NCI-H1417 (cell line): ENCODE measurements around the gene SLC6A6.

ENCODE experiments used
- DNase-seq, 3 experiments: peaks; one replicate each; lab custom pipeline; 2025; lab: John Stamatoyannopoulos, UW

Gene SLC6A6

GRCh38 chr3:14523792-14524191, 121.4 kb downstream of the SLC6A6 start:
- DNase-seq = no peak

DNA sequence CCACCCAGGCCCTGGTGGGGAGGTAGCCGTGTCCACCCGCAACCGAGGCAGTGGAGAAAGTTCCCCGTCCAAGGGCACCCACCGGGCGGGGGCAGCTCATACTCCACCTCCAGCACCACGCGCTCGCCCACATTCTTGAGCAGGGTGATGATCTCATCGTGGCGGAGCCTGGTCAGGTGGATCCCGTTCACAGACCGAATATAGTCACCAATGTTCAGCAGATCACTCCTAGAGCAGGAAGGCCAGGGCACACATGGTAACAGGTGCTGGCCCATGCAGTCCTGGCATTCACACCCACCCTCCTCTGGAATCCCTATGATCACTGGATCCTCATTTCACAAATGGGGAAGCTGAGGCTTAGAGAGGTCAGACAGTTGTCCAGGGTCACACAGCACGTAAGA, 121.9 kb downstream of the SLC6A6 start:
- no peak for DNase-seq

DNA sequence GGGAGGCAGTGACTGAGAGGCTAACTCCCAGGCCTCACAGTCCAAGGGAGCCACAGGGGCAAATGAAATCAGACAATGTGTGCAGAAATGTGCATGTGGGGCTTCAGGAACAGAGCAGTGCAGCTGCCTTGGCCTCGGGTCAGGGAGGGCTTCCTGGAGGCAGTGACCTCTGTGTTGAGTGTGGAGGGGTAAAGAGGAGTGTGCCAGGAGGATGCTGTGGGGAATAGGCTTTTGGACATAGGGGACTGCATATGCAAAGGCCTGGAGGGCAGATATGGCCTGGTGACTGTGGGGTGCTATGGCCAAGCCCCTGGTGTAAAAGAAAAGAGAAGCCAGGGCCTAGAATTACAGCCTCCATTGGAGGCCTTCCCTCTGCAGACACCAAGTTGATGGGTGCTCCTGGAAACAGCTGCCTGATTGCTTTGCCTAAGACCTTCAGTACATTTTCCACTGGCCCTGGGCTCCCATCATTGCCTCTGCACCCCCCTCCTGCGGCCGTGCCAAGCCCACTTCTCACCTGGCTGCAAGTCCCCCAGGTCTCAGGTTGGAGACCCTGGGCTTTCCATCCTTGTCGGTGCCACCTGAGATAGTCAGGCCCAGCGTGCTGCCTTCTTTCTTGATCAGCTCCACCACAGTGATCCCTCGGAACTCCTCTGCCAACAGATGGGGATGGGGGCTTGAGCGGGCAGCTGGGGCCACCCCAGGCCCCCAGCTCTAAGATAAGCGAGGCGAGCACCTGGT, 122.7 kb downstream of the SLC6A6 start:
- DNase-seq = no peak

GRCh38 chr3:14525685-14526631, 123.6 kb downstream of the SLC6A6 start:
- DNase-seq = no peak

DNA sequence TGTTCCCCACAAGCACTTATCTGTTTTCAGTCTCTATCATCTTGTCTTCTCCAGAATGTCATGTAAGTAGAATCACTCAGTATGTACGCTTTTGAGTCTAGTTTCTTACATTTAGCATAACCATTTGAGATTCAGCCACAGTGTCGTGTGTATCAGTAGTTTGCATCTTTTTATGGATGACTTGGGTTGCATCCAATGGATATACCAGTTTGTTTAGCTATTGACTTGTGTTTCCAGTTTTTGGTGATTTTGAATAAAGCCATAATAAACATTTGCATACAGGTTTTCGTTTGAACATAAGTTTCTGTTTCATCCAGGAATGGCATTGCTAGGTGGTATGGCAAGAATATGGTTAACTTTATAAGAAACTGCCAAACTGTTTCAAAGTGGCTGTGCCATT, 125.7 kb downstream of the SLC6A6 start:
- no peak for DNase-seq

- DNase-seq = no peak
Observed at GRCh38 chr3:14531856-14532395, 129.5 kb downstream of the SLC6A6 start.

DNA sequence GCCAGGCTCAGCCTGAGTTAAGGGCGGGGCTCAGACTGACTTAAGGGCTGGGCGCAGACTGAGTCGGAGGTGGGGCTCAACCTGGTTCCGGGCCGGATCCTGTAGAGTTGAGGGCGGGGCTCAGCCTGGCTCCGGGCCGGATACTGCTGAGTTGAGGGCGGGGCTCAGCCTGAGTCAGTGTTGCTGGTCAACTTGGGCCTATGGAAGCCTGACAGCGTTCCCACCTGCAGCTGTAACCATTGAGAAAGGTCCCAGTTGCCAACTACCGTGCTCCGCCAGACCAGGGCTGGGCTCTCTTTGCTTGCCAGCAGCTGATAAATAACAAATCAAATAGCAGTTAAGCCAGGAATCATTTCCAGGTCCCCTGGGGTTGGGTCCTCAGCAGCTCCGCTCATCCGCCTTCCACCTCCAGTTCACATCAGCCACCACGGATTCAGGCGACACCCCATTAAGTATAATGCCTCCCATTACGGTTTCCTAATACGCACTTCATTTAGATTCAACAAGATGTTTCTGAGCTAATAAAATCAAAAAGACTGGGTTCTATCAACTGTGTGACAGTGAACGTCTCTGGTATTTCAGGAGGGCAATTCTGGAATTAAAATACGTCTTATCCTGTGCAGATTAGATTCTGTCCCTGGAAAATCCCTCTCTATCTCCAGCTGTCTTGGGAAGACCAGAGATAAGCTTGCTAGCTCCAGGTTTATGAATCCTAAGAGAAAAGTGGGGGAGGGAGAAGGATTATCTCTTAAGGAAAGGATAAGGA, 130.5 kb downstream of the SLC6A6 start:
- peak in 1 of 3 experiments; percentile 24 for DNase-seq

- no peak for DNase-seq
Observed at GRCh38 chr3:14533457-14533958, 131.1 kb downstream of the SLC6A6 start.

GRCh38 chr3:14534516-14535191, 132.2 kb downstream of the SLC6A6 start:
- DNase-seq = peak in 2 of 3 experiments; percentile 27 to 60

DNA sequence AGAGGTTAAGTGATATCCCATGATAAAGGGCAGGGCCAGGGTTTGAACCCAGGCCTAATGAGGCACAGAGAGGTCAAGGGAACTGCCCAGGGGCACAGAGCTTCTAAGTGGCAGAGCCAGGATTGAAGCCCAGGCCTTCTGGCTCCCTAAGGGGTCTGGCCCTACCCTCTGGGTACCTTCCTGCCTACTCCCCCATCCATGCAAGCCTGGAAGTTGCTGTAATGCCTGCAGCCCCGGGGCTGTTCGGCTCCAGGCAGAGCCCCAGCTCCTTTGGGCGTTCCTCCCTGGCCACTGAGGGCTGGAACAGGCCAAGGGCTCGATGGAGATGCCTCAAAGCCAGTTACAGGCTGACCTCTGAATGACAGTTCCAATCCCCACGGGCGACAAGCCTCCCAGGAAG, 133.2 kb downstream of the SLC6A6 start:
- DNase-seq = no peak

DNA sequence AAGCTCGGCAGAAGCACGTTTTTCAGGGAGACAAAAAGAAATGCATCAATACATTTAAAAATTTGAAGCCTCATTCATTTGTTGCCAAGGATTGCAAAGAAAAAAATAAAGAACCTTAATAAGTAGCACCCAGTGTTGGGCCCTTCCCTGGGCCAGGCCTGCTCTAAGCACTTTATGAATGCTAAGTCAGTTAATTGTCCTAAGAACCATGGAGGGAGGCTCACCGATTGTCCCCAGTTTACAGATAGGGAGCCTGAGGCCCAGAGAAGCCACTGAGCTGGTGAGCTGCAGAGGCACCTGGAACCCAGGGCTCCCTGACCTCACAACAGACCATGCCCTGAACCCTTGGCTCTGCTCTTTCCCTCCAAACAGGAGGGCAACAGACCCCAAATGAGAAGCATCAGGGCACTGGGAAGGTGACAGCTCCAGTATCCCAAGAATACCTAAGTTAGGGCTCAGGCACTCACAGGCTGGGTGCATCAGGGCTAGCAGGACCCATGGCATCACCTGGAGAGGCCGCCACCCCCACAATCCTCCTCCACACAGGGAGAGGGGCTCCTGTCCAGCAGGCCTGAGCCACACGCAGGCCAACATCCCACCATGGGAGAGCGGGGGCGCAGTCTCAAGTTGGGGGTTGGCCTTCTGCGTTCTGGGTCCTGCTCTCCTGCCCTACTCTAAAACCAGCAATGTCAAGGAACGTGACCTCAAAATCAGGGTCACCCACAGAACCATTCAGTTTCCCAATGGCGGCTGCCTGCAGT, 133.8 kb downstream of the SLC6A6 start:
- DNase-seq = no peak

- DNase-seq = no peak
Observed at GRCh38 chr3:14536837-14537589, 134.6 kb downstream of the SLC6A6 start.

DNA sequence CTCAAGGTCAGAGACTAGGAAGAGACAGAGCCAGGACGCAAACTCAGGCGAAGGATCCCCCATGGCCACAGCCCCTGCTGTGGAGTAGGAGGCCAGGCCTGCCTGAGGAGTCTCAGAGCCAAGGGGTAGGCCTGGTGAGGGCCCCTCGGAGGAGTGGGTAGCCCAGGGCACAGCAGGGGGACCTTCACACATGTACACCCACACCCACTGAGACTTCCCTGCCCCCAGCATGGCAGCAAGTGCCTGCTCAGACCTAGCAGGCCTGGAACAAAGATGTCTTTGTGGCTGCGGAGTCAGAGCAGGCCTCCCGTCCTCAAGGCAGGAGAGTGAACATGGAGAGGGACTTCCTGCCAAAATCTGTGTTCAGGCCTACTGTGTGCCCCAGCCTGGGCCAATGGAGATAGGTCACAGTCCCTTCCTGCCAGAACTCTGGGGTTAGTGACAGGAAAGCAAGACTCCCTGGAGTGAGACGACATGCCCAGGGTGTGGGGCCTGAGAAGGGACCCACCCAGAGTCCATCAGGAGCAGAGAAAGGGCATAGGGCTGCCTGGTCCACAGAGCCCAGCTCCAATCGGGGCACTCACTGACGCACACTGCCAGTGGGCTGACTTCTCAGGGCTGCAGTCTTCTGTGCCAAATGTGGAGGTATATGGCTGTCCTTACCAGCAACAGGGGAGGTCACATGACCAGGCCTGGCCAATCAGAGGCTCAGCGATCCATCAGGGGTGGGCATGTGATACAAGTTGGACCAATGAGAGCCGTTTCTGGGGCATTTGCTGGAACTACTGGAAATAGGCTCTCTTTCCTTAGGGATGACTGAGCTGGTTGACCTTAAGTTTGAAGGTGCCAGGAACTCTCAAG, 135.4 kb downstream of the SLC6A6 start:
- DNase-seq = no peak

DNA sequence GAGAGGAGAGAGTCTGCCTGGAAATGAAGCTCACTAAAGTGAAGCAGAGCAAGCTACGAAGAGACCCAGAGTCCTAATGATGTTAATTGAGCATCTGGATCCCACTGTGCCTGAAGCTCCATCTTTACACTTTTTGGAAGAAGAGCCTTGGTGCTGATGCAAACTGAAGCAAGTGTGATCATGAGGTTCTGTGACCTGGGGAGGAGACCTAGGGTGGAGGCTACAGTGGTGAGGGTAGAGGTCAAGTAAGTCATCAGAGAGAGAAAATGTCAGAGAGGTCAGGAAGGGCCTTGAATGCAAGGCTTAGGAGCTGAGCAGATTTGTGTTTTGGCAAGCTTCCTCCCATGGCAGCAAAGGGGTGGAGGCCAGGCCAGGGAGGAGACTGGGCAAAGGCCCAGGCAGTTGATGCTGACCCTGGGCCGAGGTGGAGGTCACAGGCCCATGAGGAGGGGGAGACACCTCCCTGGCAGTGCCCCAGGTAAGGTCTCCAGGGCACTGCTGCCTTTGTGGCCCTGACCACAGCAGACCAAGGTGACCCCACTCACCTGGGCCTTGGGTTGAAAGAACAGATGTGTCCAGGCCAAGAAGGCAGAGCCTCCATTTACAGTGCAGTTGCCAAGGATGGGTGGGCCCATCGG, 136.2 kb downstream of the SLC6A6 start:
- no peak for DNase-seq
